ENCODE data around the gene TNRC6C.
"Not testable (repeated sequence)": the region's sequence is repeated elsewhere in the genome, so short reads cannot be mapped to it uniquely, and the experiment has no call there.

TNRC6C gene

DNA sequence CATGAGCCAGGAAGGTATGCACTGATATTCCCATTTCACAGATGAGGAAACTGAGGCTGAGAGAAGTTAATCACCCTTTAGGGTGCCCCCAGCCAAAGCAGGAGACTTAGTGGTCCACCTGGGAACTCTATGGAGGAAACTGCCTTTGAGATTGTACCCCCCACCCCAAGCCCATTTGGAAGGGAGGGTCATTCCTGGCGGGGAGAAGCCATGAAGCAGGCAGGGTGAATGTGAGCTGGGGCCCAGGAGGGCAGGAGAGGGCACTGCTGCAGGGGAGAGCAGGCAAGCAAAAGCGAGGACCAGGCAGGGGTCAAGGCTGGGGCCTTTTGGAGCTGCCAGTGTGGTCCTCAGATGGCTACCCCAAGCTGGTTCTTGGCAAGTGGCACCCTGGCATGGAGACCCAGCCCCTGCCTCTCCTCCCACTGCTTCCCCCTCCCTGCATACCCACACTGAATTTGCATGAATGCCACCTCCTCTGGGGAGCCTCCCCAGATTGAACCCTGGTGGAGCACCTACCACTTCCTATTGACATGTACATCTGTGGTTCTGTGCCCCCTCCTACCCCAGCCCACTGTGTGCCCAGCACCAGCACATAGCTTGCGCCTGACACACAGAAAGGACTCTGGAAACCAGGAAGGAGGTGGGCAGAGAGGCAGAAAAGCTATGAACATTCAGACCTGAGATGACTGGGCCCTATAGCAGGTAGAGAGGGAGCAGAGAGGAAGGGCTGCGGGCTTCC lies 171.0 kb downstream of the TNRC6C start:
- DNase-seq, result no peak

DNA sequence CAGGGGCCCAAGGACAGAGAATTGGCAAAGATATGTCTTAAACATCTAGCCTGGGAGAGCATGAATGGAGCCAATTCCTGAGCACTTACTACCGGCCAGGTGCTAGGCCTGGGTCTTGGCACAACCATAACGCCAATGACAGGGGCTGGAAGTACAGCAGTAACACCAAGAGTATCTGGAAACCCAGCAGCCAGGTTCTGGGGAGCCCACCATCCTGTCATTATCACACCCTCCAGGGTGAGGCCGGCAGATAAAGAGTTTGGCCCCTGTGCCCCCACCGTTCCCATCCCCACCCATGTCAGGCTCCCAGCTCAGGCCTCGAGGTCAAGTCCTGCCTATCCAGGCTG lies 171.6 kb downstream of the TNRC6C start:
- no peak for DNase-seq

DNA sequence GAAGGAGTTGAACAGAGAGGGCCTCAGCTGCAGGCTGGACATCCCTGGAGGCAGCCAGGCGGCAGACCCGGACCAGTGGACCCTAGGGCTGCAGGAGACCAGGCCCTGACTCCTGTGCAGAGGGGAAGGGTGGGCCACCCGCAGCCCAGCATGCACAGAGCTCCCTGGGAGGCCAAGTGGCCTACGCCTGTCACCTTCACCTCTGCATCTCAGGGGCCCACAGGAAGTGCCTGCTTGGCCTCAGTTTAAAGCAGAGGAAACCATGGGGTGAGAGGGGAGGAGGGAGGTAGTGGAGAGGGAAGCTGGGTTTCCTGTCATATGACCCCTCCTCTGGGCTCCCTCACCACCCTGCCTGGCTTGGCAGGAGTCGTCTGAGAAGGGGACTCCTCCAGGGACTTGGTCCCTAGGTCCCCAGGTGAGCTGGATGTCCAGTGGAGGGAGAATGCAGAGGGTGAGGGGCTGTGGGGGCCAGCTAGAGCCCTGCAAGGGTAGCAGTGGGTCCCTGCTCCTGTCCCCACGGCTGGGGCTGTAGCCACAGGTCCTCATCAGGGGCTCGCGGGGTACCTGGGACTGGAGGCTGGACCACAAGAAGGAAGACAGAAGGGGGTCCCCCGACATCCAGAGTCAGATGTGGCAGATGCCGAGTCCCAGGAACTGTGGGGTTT lies 172.1 kb downstream of the TNRC6C start, which contains the start of gene TMC8:
TSS of gene TMC8 (plus strand) at position 335 of the 665 bp plus-strand sequence. CDS start 818 bp downstream, outside the sequence.
- peak in 1 of 2 donors; percentile 24 for DNase-seq

DNA sequence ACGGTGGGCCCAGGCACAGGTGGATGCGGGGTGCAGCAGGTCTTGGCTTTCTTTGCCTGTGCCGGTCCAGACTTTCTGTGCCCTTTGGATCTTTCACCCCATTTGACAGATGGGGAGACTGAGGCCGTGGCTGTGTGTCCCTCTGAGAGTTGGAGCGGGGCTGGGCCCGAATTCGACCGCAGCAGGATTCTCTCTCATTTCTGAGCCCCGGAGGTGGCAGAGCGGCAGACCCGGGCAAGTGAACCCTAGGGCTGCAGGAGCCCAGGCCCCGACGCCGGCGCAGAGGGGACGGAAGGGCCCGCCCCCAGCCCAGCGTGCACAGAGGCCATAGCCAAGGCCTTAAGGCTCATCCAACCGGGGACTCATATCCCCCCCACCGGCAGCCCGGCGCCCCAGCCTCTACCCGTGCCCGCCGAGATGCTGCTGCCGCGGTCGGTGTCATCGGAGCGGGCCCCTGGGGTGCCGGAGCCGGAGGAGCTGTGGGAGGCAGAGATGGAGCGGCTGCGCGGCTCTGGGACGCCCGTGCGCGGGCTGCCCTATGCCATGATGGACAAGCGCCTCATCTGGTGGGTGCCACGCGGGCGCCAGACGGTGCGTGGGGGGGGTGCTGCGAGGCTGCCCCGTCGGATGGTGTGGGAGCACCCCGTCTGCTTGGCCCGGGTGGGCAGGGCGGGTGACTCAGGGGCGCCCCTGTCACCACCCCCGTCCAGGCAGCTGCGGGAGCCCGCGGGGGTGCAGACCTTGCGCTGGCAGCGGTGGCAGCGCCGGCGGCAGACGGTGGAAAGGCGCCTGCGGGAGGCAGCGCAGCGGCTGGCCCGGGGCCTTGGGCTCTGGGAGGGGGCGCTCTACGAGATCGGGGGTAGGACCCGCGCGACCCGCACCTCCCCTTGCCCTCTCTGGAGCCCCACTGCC lies 172.9 kb downstream of the TNRC6C start:
- DNase-seq, result peak in 1 of 2 donors; percentile 23

DNA sequence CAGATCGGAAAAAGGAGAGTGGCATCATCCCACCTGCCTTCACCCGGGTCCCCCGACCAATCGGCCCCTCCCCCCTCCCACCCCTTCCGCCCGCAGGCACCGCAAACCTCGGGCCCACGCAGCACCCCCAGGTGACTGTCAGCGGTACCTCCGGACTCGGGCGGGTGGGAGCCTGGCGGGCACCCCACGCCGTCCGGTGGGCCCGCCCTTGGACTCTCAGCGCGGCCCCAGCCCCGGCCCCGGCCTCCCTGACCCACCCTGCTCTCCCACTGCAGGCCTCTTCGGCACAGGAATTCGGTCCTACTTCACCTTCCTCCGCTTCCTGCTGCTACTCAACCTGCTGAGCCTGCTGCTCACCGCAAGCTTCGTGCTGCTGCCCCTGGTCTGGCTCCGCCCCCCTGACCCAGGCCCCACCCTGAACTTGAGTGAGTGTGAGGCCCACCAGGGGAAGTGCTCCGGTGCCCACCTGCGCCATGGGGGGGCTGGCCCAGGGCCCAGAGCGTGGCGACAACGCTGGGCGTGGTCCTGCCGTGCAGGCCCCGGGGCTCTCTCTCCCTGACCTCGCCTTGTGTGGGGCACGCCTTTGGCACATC lies 173.7 kb downstream of the TNRC6C start:
- no peak for DNase-seq

DNA sequence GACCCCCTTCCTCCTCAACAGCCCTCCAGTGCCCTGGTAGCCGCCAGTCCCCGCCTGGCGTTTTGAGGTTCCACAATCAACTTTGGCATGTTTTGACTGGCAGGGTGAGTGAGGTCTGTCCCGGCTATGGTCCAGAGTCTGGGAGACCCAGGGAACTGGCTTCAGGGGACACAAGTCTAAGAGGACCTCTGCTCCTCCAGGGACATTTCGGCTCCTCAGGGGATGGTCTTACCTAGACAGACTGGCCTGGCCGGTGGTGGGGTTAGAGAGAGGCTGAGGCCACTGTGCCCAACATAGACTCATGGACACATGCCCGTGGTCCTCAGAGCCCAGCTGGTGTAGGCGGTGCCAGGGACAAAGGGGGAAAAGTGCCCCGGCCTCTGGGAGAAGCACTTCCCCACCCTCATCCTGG lies 174.3 kb downstream of the TNRC6C start:
- DNase-seq, result no peak

DNA sequence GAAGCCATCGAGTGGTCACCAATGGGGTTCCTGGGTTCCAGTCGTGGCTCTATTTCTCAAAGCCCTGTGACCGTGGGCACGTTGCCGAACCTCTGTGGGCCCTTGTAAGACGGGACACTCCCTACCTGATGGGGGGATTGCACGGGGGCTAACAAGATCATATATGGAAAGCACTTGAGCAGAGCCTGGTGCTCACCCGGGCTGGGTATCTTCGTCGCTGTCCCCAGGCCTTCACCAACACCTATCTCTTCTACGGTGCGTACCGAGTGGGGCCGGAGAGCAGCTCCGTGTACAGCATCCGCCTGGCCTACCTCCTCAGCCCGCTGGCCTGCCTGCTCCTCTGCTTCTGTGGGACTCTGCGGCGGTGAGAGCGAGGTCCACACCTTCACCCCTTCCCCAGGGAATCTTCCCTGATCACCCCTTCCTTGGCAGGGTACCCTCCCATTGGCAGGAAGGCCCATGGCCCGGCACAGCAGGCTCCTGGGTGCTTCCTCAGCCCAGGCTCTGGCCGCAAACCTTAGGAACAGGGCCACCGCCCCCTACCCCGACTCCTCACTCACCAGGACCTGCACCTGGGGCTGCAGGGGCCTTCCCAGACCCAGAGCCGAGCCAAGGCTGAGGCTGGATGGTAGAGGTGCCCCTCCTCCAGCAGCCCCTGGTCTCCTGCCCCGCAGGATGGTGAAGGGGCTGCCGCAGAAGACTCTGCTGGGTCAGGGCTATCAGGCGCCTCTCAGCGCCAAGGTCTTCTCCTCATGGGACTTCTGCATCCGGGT lies 174.9 kb downstream of the TNRC6C start:
- no peak for DNase-seq

DNA sequence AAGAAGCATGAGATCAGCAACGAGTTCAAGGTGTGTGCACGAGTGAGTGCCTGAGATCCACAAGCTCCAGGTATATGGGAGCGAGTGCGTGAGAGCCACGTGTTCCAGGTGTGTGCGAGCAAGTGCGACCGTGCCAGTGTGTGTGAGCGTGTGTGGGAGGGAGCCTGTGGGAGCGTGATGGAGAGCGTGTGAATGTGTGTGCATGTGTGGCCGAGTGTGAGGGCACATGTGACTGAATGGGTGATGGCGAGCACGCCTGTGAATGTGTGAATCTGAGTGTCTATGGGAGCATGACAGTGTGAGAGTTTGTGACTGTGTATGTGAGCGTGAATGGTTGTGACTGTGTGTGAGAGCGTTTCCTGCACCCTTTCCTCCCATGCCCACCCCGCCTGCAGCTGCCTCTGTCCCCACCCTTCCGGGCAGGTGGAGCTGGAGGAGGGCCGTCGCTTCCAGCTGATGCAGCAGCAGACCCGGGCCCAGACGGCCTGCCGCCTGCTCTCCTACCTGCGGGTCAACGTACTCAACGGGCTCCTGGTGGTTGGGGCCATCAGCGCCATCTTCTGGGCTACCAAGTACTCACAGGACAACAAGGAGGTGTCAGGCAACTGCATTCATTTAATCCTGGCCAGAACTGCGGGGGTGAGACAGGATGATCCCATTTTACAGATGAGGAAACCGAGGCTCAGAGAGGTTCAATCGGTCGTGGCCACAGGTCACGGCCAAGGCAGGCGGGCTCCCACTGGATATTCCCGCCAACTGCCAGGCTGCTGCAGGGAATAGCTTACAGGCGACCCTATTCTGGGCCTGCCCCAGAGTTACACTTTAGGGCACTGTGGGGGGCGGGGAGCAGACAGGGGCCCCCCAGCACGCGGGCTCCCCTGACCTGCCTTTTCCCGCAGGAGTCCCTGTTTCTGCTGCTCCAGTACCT lies 175.7 kb downstream of the TNRC6C start:
- DNase-seq, result peak; percentile 21 to 47

DNA sequence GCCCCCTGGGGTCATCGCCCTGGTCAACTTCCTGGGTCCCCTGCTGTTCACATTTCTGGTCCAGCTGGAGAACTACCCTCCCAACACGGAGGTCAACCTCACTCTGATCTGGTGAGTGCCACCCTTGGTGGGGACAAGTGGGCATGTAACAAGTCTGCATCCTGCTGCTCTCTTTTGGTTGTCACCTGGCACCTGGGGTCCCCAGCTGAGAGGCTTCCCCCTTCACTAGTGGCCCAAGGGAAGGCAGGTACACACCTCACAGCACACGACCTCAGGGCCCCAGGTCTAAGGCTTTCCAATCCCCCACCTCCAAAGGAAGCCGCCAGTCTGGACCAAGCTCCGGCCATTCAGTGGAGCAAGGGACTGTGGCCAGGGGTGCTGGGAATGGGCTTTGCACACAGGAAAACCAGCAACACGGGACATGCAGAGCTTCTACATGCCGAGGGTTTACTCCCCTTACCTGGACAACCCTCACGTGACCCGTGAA lies 176.4 kb downstream of the TNRC6C start:
- DNase-seq, result no peak

DNA sequence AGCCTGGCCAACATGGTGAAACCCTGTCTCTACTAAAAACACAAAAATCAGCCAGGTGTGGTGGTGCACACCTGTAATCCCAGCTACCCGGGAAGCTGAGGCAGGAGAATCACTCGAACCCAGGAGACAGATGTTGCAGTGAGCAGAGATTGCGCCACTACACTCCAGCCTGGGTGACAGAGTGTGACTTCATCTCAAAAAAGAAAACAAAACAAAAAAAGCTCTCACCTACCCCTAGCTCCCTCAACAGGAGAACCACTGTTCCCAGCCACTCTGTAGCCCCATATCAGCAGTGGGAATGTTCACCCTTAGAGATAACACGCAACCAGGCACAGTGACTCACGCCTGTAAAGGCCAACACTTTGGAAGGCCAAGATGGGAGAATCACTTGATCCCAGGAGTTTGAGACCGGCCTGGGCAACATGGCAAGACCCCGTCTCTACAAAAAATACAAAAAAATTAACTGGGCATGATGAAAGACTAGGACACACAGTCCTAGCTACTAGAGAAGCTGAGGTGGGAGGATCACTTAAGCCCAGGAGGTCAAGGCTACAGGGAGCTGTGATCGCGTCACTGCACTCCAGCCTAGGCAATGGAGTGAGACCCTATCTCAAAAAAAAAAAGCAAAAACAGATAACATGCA lies 177.5 kb downstream of the TNRC6C start:
- no peak for DNase-seq

DNA sequence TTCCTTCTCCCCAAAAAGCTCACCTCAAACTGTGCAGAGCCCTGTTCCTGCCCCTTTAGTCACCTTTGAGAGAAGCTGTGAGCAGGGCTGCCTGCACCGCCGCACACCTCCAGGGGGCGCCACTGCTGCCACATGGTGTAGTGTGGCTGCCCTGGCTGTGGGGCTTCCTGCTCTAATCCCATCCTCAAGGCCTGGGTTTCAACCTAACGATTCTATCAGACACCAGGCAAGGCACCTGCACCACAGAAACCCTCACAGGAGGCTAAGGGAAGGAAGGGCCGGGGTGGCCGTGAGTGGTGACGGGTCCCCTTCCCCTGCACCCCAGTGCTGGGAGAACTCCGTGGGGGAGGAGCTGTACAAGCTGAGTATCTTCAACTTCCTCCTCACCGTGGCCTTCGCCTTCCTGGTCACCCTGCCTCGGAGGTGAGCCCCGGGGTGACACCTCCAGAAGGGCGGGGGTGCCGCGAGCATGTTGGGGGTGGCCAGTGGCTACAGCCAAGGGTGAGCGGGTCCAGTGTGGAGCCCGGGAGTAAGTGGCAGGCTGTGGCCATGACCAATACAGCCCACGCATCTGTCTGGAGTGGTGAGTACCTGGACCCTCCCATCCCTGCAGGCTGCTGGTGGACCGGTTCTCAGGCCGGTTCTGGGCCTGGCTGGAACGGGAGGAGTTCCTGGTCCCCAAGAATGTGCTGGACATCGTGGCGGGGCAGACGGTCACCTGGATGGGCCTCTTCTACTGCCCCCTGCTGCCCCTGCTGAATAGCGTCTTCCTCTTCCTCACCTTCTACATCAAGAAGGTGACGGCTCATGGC lies 179.1 kb downstream of the TNRC6C start:
- no peak for DNase-seq

DNA sequence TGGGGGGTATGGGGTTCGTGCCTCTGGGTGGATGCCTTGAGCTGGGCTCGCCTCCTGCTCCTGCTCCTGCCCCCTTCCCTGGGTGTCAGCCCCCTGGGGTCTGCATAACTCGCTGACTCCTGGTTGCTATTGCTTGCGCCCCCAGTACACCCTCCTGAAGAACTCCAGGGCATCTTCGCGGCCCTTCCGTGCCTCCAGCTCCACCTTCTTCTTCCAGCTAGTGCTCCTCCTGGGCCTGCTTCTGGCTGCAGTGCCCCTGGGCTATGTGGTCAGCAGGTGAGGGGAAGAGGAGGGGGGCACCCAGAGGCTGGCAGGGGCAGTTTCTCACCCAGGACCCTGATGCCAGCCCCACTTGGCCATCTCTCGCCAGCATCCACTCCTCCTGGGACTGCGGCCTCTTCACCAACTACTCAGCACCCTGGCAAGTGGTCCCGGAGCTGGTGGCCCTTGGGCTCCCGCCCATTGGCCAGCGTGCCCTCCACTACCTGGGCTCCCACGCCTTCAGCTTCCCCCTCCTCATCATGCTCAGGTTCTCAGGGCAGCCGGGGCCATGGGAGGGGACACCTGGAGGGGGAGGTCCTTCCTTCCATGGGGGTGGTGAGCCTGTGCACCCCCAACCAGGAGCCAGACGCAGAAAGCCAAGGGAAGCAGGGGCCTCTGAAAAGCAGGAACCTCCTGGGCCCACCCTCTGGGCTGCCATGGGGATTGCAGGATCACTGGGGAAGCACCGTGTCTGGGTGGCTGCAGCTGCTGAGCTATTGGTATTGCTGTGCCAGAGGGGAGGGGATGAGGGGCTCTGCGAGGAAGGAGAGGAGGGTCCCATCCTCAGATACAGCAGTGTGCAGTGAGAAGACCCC lies 179.9 kb downstream of the TNRC6C start:
- DNase-seq, result peak in 1 of 2 donors; percentile 46

DNA sequence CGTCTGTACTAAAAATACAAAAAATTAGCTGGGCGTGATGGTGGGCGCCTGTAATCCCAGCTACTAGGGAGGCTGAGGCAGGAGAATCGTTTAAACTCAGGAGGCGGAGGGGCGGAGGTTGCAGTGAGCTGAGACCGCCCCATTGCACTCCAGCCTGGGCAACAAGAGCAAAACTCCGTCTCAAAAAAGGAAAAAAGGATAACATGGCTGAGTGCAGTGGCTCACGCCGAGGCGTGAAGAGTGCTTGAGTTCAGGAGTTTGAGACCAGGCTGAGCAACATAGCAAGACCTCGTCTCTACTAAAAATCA lies 181.3 kb downstream of the TNRC6C start:
- DNase-seq, result not testable (repeated sequence)

DNA sequence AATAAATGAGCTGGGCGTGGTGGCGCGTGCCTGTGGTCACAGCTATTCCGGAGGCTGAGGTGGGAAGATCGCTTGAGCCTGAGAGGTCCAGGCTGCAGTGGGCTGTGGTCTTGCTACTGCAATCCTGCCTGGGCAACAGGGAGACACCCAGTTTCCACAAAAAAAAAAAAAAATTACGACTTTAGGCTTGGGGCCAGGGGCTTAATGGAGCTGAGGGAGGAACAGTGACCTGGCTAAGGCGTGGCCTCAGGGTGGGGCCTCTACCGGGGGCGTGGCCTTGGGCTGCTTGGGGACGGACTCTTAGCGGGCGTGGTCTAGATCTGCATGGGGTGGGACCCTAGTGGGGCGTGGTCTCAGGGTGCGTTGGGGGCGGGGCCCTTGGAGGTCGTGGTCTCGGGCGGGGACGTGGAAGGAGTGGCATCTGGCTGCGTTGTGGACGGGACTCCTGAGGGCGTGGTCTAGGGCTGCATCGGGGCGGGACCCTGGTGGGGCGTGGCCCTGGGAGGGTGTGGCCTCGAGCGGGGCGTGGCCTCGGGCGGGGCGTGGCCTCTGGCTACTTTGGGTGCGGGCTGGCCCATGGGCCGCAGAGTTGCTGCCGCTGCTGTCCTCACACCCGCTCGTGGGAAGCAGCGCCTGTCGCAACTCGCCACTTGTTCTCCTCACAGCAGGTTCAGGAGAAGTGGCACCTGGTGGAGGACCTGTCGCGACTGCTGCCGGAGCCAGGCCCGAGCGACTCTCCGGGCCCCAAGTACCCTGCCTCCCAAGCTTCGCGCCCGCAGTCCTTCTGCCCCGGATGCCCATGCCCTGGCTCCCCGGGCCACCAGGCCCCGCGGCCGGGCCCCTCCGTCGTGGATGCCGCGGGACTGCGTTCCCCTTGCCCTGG lies 181.9 kb downstream of the TNRC6C start:
- peak; percentile 94 to 97 for DNase-seq

DNA sequence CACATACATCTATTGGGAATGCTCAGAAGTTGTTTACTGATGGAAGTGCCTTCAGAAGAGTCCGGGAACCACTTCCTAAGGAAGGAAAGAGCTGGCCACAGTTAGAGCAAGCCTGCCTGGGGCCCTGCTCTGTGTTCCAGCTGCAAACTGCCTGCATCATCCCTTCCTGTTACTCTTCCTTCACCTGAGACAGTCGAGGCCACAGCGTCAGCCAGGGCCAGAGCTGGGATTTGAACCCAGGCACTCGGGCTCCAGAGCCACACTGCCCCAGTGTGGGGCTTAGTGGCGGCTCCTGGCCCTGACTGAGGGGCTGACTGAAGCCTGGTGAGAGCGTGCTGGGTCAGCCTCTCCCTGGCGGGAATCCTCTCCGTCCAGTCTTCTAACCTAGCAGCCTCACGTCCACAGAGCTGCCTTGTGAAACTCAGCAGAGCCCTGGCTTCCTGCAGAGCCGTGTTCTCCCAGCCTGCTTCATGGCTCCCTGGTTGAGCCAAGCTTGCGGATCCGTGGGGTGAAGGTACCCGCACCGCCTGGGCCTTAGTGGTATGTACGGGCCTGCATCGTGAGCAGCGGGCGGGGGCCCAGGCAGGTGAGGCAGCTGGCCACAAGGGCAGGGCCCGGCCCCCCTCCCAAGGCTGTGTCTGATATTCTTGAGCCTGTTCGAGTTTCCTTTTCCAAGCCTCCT lies 183.1 kb downstream of the TNRC6C start:
- DNase-seq, result no peak

DNA sequence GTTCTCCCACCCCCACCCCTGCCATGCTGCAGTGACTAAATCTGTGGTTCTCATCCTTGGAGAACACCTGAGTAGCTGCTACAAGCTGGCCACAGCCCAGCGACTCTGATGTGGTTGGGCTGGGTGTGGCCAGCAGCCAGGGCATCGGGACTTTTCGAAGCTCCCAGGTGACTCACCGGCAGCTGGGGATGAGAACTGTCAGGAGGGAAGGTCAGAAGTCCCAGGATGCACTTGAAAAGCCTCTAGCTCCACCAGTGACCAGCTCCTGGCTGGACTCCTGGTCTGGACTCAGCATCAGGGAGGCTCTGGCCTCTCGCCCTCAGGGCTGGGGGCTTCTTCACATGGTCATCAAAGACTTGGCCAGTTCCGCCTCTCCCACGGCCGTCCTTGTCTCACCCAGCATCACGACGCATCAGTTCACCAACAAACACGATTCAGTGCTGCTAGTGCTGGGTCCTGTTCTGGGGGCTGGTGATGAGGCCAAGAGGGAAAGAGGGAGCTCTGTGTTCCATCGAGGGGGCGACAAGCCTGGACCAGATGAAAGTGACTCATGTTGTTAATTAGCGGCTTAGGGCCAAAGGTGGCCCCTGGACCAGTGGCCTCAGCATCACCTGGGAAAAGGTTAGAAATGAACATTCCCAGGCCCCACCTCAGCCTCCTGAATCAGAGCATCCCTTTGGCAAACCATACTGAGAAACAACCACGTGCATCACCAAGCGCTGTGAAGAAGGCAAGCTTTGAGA lies 183.8 kb downstream of the TNRC6C start:
- peak in 1 of 2 donors; percentile 44 for DNase-seq
